Peyer's patch (tissue), 4 donors: ENCODE data around the gene SYNE2.

Experiments used
- POLR2A ChIP-seq, 2 donors: fragments of 450-650 bp; IDR thresholded peaks; one replicate each; pipeline ENCODE4 v1.5.1; 2017; ENCODE audit warnings: antibody characterized with exemption in 2 of 2, mild to moderate bottlenecking in 2 of 2, moderate library complexity in 2 of 2
- TF ChIP-seq, protein P1 (sequence below), 6 experiments: fragments of 450-650 bp in 4 of 6; fragments of 200-600 bp in 2 of 6; sonication (generic) in 1 of 6; IDR thresholded peaks; one replicate each; pipeline ENCODE4 v1.5.1; 2017 to 2019; ENCODE audit warnings: antibody characterized with exemption in 6 of 6, mild to moderate bottlenecking in 3 of 6, moderate library complexity in 1 of 6

DNA sequence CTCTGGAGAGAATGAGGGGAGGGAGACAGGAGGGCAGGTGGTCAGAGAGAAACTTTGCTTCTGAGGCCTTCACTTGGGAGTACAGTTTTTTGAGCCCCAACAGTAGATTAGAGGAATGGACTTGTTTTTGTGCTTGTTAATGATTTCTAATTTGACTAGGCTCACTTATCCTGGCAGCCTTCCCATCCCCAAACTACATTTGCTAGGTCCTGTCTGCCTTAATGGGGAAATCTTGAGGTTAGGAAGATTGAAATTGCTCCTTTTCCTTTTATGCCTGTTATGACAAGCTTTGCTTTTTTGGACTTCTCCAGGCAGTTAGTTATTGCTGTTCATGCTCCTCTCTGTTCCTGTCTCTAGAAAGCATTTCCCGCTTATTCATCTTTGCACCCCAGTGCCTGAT is 37.7 kb downstream of the SYNE2 start:
- TF ChIP-seq POLR2A (IDR thresholded peaks at IDR 0.05) = no peak
- TF ChIP-seq, protein P1, sequence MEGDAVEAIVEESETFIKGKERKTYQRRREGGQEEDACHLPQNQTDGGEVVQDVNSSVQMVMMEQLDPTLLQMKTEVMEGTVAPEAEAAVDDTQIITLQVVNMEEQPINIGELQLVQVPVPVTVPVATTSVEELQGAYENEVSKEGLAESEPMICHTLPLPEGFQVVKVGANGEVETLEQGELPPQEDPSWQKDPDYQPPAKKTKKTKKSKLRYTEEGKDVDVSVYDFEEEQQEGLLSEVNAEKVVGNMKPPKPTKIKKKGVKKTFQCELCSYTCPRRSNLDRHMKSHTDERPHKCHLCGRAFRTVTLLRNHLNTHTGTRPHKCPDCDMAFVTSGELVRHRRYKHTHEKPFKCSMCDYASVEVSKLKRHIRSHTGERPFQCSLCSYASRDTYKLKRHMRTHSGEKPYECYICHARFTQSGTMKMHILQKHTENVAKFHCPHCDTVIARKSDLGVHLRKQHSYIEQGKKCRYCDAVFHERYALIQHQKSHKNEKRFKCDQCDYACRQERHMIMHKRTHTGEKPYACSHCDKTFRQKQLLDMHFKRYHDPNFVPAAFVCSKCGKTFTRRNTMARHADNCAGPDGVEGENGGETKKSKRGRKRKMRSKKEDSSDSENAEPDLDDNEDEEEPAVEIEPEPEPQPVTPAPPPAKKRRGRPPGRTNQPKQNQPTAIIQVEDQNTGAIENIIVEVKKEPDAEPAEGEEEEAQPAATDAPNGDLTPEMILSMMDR (IDR thresholded peaks at IDR 0.05) = no peak
